GM18498 (cell line): ENCODE measurements around the gene MTHFD2.
"Not testable (repeated sequence)": the region's sequence is repeated elsewhere in the genome, so short reads cannot be mapped to it uniquely, and the experiment has no call there.

Source experiments
- ATAC-seq: cut with Tn5 transposase; IDR thresholded peaks from one replicate; pipeline ENCODE4 v1.9.1; 2021; ENCODE audit warnings: mild to moderate bottlenecking, moderate library complexity; ENCODE audit not compliant: unreplicated experiment

MTHFD2 gene

GRCh38 chr2:74226648-74227213, 28.3 kb downstream of the MTHFD2 start:
- ATAC-seq: no peak

GRCh38 chr2:74227646-74228045, 29.2 kb downstream of the MTHFD2 start:
- ATAC-seq: no peak

- no peak for ATAC-seq
These were observed 30.4 kb downstream of the MTHFD2 start for GRCh38 chr2:74228772-74229171.

- not testable (repeated sequence) for ATAC-seq
These were observed 31.4 kb downstream of the MTHFD2 start for GRCh38 chr2:74229865-74230264.

- no peak for ATAC-seq
These were observed 34.0 kb downstream of the MTHFD2 start for GRCh38 chr2:74232426-74232825.

GRCh38 chr2:74233648-74234047, 35.2 kb downstream of the MTHFD2 start:
- no peak for ATAC-seq

- ATAC-seq: no peak
These were observed 36.6 kb downstream of the MTHFD2 start for GRCh38 chr2:74235041-74235440.

GRCh38 chr2:74238879-74239278, 40.5 kb downstream of the MTHFD2 start:
- no peak for ATAC-seq

GRCh38 chr2:74239346-74239745, 40.9 kb downstream of the MTHFD2 start:
- no peak for ATAC-seq

- no peak for ATAC-seq
These were observed 44.1 kb downstream of the MTHFD2 start for GRCh38 chr2:74242354-74243071.

GRCh38 chr2:74244286-74244685, 45.9 kb downstream of the MTHFD2 start:
- no peak for ATAC-seq

GRCh38 chr2:74246496-74247195, 48.2 kb downstream of the MTHFD2 start:
- no peak for ATAC-seq

- no peak for ATAC-seq
These were observed 51.1 kb downstream of the MTHFD2 start for GRCh38 chr2:74249406-74250122.

- peak; percentile 43 for ATAC-seq
These were observed 51.8 kb downstream of the MTHFD2 start for GRCh38 chr2:74250189-74250631.

- no peak for ATAC-seq
These were observed 53.6 kb downstream of the MTHFD2 start for GRCh38 chr2:74252036-74252435.

- no peak for ATAC-seq
These were observed 54.4 kb downstream of the MTHFD2 start for GRCh38 chr2:74252862-74253261.

- no peak for ATAC-seq
These were observed 55.0 kb downstream of the MTHFD2 start for GRCh38 chr2:74253306-74253970.

GRCh38 chr2:74253971-74254310, 55.5 kb downstream of the MTHFD2 start:
- no peak for ATAC-seq

- ATAC-seq: no peak
These were observed 57.3 kb downstream of the MTHFD2 start for GRCh38 chr2:74255660-74256213.

GRCh38 chr2:74259191-74259590, 60.8 kb downstream of the MTHFD2 start:
- ATAC-seq: no peak

- no peak for ATAC-seq
These were observed 61.3 kb downstream of the MTHFD2 start for GRCh38 chr2:74259733-74260132.
